Panc1 (cell line): ENCODE results near the gene EPB41L5. TPM values are rescaled to one million over a fixed set of nuclear protein-coding genes. Genes with fewer than 3 reads are reported as not detected.

Experiments
- ATAC-seq: fragments of 200-7000 bp; cut with Tn5 transposase; 2 replicates; pipeline ENCODE4 v1.9.1; 2020; ENCODE audit warnings: mild to moderate bottlenecking, moderate library complexity
- BruUV-seq: library from RNA; stranded (reverse); fragments of 400-500 nt; replicated peaks from 2 replicates; lab custom pipeline; 2021; lab: Mats Ljungman, UMichigan
- CTCF ChIA-PET: fragments of 300-600 bp; sonication (Branson Sonifier 250); formaldehyde crosslinking; loops from one replicate; lab custom pipeline; 2022; ENCODE audit warnings: antibody characterized with exemption; lab: Charles Lee
- POLR2A ChIA-PET: fragments of 300-600 bp; sonication (Branson Sonifier 250); formaldehyde crosslinking; loops from one replicate; lab custom pipeline; 2022; ENCODE audit warnings: antibody characterized with exemption; lab: Charles Lee
- DNase-seq: peaks from one replicate; pipeline ENCODE4 v3.0.0-alpha.2; 2010; ENCODE audit warnings: low read depth, low spot score
- H3K27ac ChIP-seq: 2 replicates; pipeline ENCODE4 v1.5.1; 2011; ENCODE audit warnings: mild to moderate bottlenecking, low read length, inconsistent platforms
- H3K27me3 ChIP-seq: fragments of 200-500 bp; sonication (Bioruptor generic); 2 replicates; pipeline ENCODE4 v1.6.0; 2014; ENCODE audit warnings: low read length, inconsistent platforms; ENCODE audit not compliant: control insufficient read depth, insufficient read depth
- H3K36me3 ChIP-seq: fragments of 200-500 bp; sonication (Bioruptor generic); 2 replicates; pipeline ENCODE4 v1.5.1; 2014; ENCODE audit warnings: inconsistent platforms, mild to moderate bottlenecking, low read length, moderate library complexity; ENCODE audit not compliant: control insufficient read depth, insufficient read depth
- H3K4me1 ChIP-seq: 2 replicates; pipeline ENCODE4 v1.5.1; 2011; ENCODE audit warnings: inconsistent platforms, mild to moderate bottlenecking, low read length, moderate library complexity; ENCODE audit not compliant: control insufficient read depth, insufficient read depth
- H3K4me3 ChIP-seq, 2 experiments: 2 replicates each; pipeline ENCODE4 v1.5.1; 2011 to 2012; ENCODE audit warnings: low read depth in 2 of 2, low read length in 2 of 2, mild to moderate bottlenecking in 2 of 2, inconsistent platforms in 1 of 2, moderate library complexity in 1 of 2
- H3K9me3 ChIP-seq: fragments of 200-500 bp; sonication (Bioruptor generic); 2 replicates; pipeline ENCODE4 v1.5.1; 2014; ENCODE audit warnings: low read depth, mild to moderate bottlenecking, inconsistent platforms, low read length, moderate library complexity; ENCODE audit not compliant: control insufficient read depth, insufficient read depth
- POLR2AphosphoS5 ChIP-seq: IDR thresholded peaks from 2 replicates; pipeline ENCODE4 v1.6.1; 2012; ENCODE audit warnings: mild to moderate bottlenecking, low read depth, low read length, moderate library complexity
- SIN3A ChIP-seq: IDR thresholded peaks from 2 replicates; pipeline ENCODE4 v1.6.1; 2012; ENCODE audit warnings: low read depth, mild to moderate bottlenecking, low read length, moderate library complexity, borderline replicate concordance; ENCODE audit not compliant: insufficient read depth
- TCF7L2 ChIP-seq: IDR thresholded peaks from 2 replicates; pipeline ENCODE4 v1.6.1; 2011; ENCODE audit warnings: mild to moderate bottlenecking, low read depth, low read length, inconsistent platforms
- in situ Hi-C: cut with HindIII; loops from 2 replicates; pipeline ENCODE4 v1.10.0; 2016; ENCODE audit warnings: low sequenced_read_pairs, low pct_unique_long_range_greater_than_20kb
- intact Hi-C: fragments of 100-400 bp; cut with micrococcal nuclease; formaldehyde crosslinking; loops from one replicate; pipeline ENCODE4 v1.10.0; 2022; ENCODE audit not compliant: unreplicated experiment
- total RNA-seq: library from RNA; stranded (reverse); gene quantifications from one replicate; pipeline ENCODE4 v1.2.1, GENCODE V29; 2021; ENCODE audit not compliant: unreplicated experiment
- TF ChIP-seq, protein P1 (sequence below): fragments of 450-650 bp; IDR thresholded peaks from 2 replicates; pipeline ENCODE4 v1.5.1; 2017; ENCODE audit warnings: mild to moderate bottlenecking
- TF ChIP-seq, protein P2 (sequence below), 2 experiments: IDR thresholded peaks; 2 replicates each; pipeline ENCODE4 v1.6.1; 2011 to 2012; ENCODE audit warnings: low read depth in 2 of 2, control low read depth in 1 of 2, low read length in 1 of 2, mild to moderate bottlenecking in 1 of 2, moderate library complexity in 1 of 2; ENCODE audit not compliant: insufficient read depth in 1 of 2

EPB41L5 gene
- total RNA-seq, 1 experiment from 2014 or later = 42.2 TPM

DNA sequence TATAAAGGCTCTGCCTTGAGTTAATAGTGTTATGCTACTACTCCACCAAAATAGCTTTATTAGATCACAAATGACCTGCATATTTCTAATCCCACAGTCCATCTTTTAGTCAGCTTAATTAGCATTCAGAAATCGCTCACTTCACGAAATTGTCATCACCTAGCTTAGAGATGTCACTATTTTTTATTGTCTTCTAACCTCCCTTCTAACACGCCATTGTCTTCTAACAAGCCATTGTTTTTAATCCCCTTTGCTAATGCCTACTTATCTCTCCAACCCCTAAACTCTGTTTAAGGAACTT is 97.1 kb downstream of the EPB41L5 start:
- BruUV-seq = no TSS peak
- in situ Hi-C loops (no loop called here), intact Hi-C loops (loop anchor here (5.0 kb wide), 1 partner anchor 62 kb away; no protein-coding TSS in a partner anchor)
- H3K27ac ChIP-seq = no peak overlapping the region
- no peak overlapping the region for H3K4me3 ChIP-seq
- H3K27me3 ChIP-seq = no peaks in the 10 kb centered on the region
- TF ChIP-seq, protein P1, sequence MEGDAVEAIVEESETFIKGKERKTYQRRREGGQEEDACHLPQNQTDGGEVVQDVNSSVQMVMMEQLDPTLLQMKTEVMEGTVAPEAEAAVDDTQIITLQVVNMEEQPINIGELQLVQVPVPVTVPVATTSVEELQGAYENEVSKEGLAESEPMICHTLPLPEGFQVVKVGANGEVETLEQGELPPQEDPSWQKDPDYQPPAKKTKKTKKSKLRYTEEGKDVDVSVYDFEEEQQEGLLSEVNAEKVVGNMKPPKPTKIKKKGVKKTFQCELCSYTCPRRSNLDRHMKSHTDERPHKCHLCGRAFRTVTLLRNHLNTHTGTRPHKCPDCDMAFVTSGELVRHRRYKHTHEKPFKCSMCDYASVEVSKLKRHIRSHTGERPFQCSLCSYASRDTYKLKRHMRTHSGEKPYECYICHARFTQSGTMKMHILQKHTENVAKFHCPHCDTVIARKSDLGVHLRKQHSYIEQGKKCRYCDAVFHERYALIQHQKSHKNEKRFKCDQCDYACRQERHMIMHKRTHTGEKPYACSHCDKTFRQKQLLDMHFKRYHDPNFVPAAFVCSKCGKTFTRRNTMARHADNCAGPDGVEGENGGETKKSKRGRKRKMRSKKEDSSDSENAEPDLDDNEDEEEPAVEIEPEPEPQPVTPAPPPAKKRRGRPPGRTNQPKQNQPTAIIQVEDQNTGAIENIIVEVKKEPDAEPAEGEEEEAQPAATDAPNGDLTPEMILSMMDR = peak; percentile 23; the same call in 1 of the 2 replicates
- no peak for TF ChIP-seq TCF7L2
- TF ChIP-seq SIN3A = no peak
- TF ChIP-seq, protein P2, sequence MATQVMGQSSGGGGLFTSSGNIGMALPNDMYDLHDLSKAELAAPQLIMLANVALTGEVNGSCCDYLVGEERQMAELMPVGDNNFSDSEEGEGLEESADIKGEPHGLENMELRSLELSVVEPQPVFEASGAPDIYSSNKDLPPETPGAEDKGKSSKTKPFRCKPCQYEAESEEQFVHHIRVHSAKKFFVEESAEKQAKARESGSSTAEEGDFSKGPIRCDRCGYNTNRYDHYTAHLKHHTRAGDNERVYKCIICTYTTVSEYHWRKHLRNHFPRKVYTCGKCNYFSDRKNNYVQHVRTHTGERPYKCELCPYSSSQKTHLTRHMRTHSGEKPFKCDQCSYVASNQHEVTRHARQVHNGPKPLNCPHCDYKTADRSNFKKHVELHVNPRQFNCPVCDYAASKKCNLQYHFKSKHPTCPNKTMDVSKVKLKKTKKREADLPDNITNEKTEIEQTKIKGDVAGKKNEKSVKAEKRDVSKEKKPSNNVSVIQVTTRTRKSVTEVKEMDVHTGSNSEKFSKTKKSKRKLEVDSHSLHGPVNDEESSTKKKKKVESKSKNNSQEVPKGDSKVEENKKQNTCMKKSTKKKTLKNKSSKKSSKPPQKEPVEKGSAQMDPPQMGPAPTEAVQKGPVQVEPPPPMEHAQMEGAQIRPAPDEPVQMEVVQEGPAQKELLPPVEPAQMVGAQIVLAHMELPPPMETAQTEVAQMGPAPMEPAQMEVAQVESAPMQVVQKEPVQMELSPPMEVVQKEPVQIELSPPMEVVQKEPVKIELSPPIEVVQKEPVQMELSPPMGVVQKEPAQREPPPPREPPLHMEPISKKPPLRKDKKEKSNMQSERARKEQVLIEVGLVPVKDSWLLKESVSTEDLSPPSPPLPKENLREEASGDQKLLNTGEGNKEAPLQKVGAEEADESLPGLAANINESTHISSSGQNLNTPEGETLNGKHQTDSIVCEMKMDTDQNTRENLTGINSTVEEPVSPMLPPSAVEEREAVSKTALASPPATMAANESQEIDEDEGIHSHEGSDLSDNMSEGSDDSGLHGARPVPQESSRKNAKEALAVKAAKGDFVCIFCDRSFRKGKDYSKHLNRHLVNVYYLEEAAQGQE (IDR thresholded peaks at IDR 0.05; ENCODE audit: insufficient read depth in 1 of 2, low read depth in 2 of 2, low read length in 1 of 2) = no peak
- POLR2A ChIA-PET = interaction anchor here (0.6 kb wide), 1 partner anchor 45 kb away, joined by 9 read pairs; no protein-coding TSS in a partner anchor
- peaks cover 8% of the 10 kb centered on the region for H3K4me1 ChIP-seq
- no peaks in the 10 kb centered on the region for H3K9me3 ChIP-seq
- CTCF ChIA-PET = interaction anchor here (0.6 to 1.7 kb wide), 3 partner anchors 22 to 203 kb away, joined by 3 to 11 read pairs (median 5); no protein-coding TSS in a partner anchor
- peaks cover 3% of the 10 kb centered on the region for H3K36me3 ChIP-seq
- no peak for ATAC-seq
- DNase-seq = no peak

DNA sequence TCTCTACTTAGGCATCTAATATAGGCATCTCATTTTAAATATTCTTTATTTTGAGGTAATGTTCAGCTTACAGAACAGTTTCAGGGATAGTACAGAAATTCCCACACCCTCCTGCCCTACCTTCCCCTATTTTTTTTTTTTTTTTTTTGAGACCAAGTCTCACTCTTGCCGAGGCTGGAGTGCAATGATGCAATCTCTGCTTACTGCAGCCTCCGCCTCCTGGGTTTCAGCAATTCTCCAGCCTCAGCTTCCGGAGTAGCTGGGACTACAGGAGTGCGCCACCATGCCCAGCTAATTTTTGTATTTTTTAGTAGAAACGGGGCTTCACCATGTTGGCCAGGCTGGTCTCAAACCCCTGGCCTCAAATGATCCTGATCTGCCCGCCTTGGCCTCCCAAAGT is 97.6 kb downstream of the EPB41L5 start:
- TF ChIP-seq TCF7L2 (no peak), SIN3A (no peak), POLR2AphosphoS5 (no peak)
- TF ChIP-seq, protein P1 = no peak
- TF ChIP-seq, protein P2 (IDR thresholded peaks at IDR 0.05; ENCODE audit: insufficient read depth in 1 of 2, low read depth in 2 of 2, low read length in 1 of 2) = no peak
- ATAC-seq (no peak), DNase-seq (no peak)
- no peaks in the 10 kb centered on the region for H3K9me3 ChIP-seq
- H3K4me3 ChIP-seq = no peak overlapping the region
- intact Hi-C loops = loop anchor here (5.0 kb wide), 1 partner anchor 62 kb away; no protein-coding TSS in a partner anchor
- no TSS peak for BruUV-seq
- no peak overlapping the region for H3K27ac ChIP-seq
- H3K36me3 ChIP-seq = peaks cover 3% of the 10 kb centered on the region
- H3K4me1 ChIP-seq = peaks cover 8% of the 10 kb centered on the region
- CTCF ChIA-PET = interaction anchor here (1.5 to 1.7 kb wide), 2 partner anchors 65 to 203 kb away, joined by 5 to 11 read pairs; no protein-coding TSS in a partner anchor
- POLR2A ChIA-PET = no interaction called here
- in situ Hi-C loops = no loop called here
- H3K27me3 ChIP-seq = no peaks in the 10 kb centered on the region
